HUDEP-2 (cell line): ENCODE measurements around the gene NSUN2.
"Not testable (repeated sequence)": the region's sequence is repeated elsewhere in the genome, so short reads cannot be mapped to it uniquely, and the experiment has no call there.

Source experiments
- DNase-seq, 76 experiments: peaks; one replicate each; lab custom pipeline; 2025; ENCODE audit not compliant: unreplicated experiment in 76 of 76; lab: John Stamatoyannopoulos, UW

Gene NSUN2

GRCh38 chr5:6645571-6646362 is 12.9 kb upstream of the NSUN2 start:
- not testable (repeated sequence) for DNase-seq

GRCh38 chr5:6644794-6645241 is 12.0 kb upstream of the NSUN2 start:
- DNase-seq = no peak

GRCh38 chr5:6642655-6643054 is 9.8 kb upstream of the NSUN2 start:
- DNase-seq = no peak

- no peak for DNase-seq
Measured at GRCh38 chr5:6638236-6638635, 5.4 kb upstream of the NSUN2 start.

GRCh38 chr5:6637590-6637989 is 4.7 kb upstream of the NSUN2 start:
- DNase-seq = no peak

GRCh38 chr5:6637022-6637421 is 4.2 kb upstream of the NSUN2 start:
- DNase-seq = no peak

- DNase-seq = no peak
Measured at GRCh38 chr5:6636293-6636692, 3.4 kb upstream of the NSUN2 start.

- DNase-seq = no peak
Measured at GRCh38 chr5:6634788-6635430, 2.1 kb upstream of the NSUN2 start.

GRCh38 chr5:6634306-6634705 is 1.5 kb upstream of the NSUN2 start:
- DNase-seq = peak in 5 of 76 experiments; percentile 3 to 17 (median 5)

GRCh38 chr5:6633469-6634245 is 813 bp upstream of the NSUN2 start:
- DNase-seq = peak in 16 of 76 experiments; percentile 1 to 51 (median 40)

GRCh38 chr5:6632324-6632887 is 438 bp downstream of the NSUN2 start:
- peak in 19 of 76 experiments; percentile 1 to 53 (median 21) for DNase-seq

GRCh38 chr5:6631441-6631840 is 1.4 kb downstream of the NSUN2 start:
- DNase-seq = no peak

GRCh38 chr5:6626508-6626907 is 6.3 kb downstream of the NSUN2 start:
- no peak for DNase-seq

GRCh38 chr5:6623941-6624340 is 8.9 kb downstream of the NSUN2 start:
- no peak for DNase-seq

GRCh38 chr5:6623228-6623627 is 9.6 kb downstream of the NSUN2 start:
- DNase-seq = no peak

GRCh38 chr5:6616632-6617031 is 16.2 kb downstream of the NSUN2 start:
- no peak for DNase-seq

- no peak for DNase-seq
Measured at GRCh38 chr5:6615034-6615815, 17.6 kb downstream of the NSUN2 start.

- DNase-seq = no peak
Measured at GRCh38 chr5:6611334-6612256, 21.2 kb downstream of the NSUN2 start.

GRCh38 chr5:6608016-6608415 is 24.8 kb downstream of the NSUN2 start:
- no peak for DNase-seq
